Measurements from ENCODE around the gene SFMBT2.

DNA sequence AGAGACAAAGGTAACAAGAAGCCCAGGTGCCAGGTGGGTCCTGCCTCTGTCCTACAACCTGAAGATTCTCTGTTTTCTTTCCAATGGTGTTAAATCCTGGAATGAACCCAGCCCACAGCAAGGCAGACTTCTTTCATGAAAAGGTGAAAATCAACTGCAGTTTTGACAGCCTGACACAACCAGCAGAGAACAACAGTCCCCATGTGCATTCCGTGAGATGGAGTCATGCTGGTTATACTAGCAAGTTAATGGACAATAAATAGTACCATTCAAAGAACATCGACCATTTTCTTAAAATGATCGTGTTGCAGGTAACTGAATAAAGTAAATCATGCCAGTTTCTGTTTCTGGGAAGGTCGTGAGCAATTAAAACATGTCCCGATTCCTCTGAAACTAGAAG lies 131.5 kb downstream of the SFMBT2 start:
- TF ChIP-seq, protein P1, sequence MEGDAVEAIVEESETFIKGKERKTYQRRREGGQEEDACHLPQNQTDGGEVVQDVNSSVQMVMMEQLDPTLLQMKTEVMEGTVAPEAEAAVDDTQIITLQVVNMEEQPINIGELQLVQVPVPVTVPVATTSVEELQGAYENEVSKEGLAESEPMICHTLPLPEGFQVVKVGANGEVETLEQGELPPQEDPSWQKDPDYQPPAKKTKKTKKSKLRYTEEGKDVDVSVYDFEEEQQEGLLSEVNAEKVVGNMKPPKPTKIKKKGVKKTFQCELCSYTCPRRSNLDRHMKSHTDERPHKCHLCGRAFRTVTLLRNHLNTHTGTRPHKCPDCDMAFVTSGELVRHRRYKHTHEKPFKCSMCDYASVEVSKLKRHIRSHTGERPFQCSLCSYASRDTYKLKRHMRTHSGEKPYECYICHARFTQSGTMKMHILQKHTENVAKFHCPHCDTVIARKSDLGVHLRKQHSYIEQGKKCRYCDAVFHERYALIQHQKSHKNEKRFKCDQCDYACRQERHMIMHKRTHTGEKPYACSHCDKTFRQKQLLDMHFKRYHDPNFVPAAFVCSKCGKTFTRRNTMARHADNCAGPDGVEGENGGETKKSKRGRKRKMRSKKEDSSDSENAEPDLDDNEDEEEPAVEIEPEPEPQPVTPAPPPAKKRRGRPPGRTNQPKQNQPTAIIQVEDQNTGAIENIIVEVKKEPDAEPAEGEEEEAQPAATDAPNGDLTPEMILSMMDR (IDR thresholded peaks at IDR 0.05; ENCODE audit: low read depth, low read length) = no peak
- TF ChIP-seq EZH2phosphoT487 (IDR thresholded peaks at IDR 0.05; ENCODE audit: low read depth) = no peak
